ENCODE results near the gene DYSF. TPM values are rescaled to one million over a fixed set of nuclear protein-coding genes. Genes with fewer than 3 reads are reported as not detected.

Gene DYSF
- total RNA-seq, 1 experiment from 2014 or later = 5.5 TPM

GRCh38 chr2:71639735-71640134 lies 186.4 kb downstream of the DYSF start:
- Histone ChIP-seq H3K14ac (ENCODE audit: insufficient read depth, low read length) (no peak overlapping the region), H2BK15ac (ENCODE audit: low read depth, low read length) (no peak overlapping the region), H3K23ac (ENCODE audit: insufficient read length, low read depth, low read length) (no peak overlapping the region), H2BK120ac (ENCODE audit: low read depth, low read length, poor library complexity, severe bottlenecking) (no peak overlapping the region), H2BK12ac (ENCODE audit: insufficient read length, low read depth, low read length) (no peak overlapping the region), H3K4me2 (ENCODE audit: insufficient read depth, insufficient read length, low read length) (no peak overlapping the region), H3K27ac (ENCODE audit: insufficient read length, low read depth, low read length) (no peak overlapping the region), H3K9ac (ENCODE audit: extremely low read depth, insufficient read length, low read length) (no peak overlapping the region), H2BK5ac (ENCODE audit: insufficient read length, low read length) (no peak overlapping the region), H3K79me2 (ENCODE audit: insufficient read depth, low read length) (no peaks in the 10 kb centered on the region), H3T11ph (ENCODE audit: low read length) (no peak overlapping the region), H3K56ac (ENCODE audit: insufficient read length, low read depth, low read length) (no peak overlapping the region), H3K23me2 (ENCODE audit: insufficient read length, low read depth, low read length, poor library complexity, severe bottlenecking) (no peaks in the 10 kb centered on the region), H4K91ac (ENCODE audit: insufficient read length, low read depth, low read length) (no peak overlapping the region), H3K27me3 (ENCODE audit: insufficient read depth, low read length) (no peaks in the 10 kb centered on the region), H3K18ac (ENCODE audit: insufficient read length, low read depth, low read length) (no peak overlapping the region), H2AK5ac (ENCODE audit: insufficient read length, low read length) (no peak overlapping the region), H2BK20ac (ENCODE audit: low read depth, low read length, poor library complexity, severe bottlenecking) (no peak overlapping the region), H3K4ac (ENCODE audit: low read depth, low read length) (no peak overlapping the region), H3K79me1 (ENCODE audit: insufficient read depth, low read depth, low read length, poor library complexity, severe bottlenecking) (no peaks in the 10 kb centered on the region), H4K8ac (replicated peaks; ENCODE audit: insufficient read length, low read depth, low read length) (no peak overlapping the region), H4K20me1 (ENCODE audit: control insufficient read depth, insufficient read depth, insufficient read length) (no peaks in the 10 kb centered on the region), H3K9me3 (ENCODE audit: control insufficient read depth, low read depth, low read length) (no peaks in the 10 kb centered on the region), H3K4me1 (ENCODE audit: insufficient read depth, low read length) (no peaks in the 10 kb centered on the region), H2AFZ (ENCODE audit: low read length) (no peak overlapping the region), H4K5ac (ENCODE audit: insufficient read length, low read depth, low read length) (no peak overlapping the region)
- no peaks in the 10 kb centered on the region for H3K9me3 Mint-ChIP-seq
- no peaks in the 10 kb centered on the region for H3K27me3 Mint-ChIP-seq (ENCODE audit: low read depth)
- no peak for DNase-seq
- peak overlapping the region in 1 of 3 experiments; percentile 17; a peak in 1 of 7 replicates for H3K27ac Mint-ChIP-seq
- TF ChIP-seq CTCF (conservative IDR thresholded peaks at IDR 0.05) = no peak
- peaks cover 6 to 9% of the 10 kb centered on the region in 2 experiments; a peak in 3 of 4 replicates for H3K4me1 Mint-ChIP-seq
- H3K4me3 Mint-ChIP-seq = no peak overlapping the region
- H3K36me3 Mint-ChIP-seq (ENCODE audit: insufficient read depth in 1 of 3, low read depth in 3 of 3) = no peaks in the 10 kb centered on the region
- no CpG with 5 or more reads among the region's 4 CpGs for WGBS (ENCODE audit: extremely low coverage, insufficient read length, low lambda C conversion rate)

Measured in H9 (cell line).